ENCODE results near the gene MTOR. TPM values are rescaled to one million over a fixed set of nuclear protein-coding genes. Genes with fewer than 3 reads are reported as not detected.

Gene MTOR
- total RNA-seq, 1 donor from 2014 or later, result 53.0 TPM

DNA sequence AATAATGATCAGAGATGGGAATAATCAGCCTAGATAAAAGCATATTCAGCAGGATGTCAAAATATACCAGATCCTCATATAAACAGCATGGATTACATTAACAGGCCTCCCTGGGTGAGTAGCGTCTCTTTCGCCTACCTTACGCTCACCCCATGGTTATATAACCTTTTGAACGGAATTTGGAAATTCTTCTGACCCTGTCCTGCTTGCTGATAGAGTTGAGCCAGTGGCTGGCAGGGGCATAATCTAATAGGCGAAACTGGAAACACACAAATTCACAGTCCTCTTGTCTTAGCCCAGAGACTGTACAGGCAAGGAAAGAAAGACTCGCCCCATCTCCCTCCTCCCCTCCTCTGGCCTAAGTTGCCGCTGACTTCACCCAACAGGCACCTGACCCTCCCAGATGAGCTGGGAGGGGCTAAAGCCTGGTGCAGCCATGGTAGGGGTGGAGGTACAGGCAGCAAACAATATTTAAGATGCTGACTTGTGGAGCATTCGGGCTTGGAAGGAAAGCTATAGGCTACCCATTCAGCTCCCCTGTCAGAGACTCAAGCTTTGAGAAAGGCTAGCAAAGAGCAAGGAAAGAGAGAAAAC, 73.4 kb downstream of the MTOR start, which contains the start of gene ANGPTL7:
ANGPTL7 (plus strand) TSS at position 498 of the 594 bp plus-strand sequence. CDS start 225 bp downstream, outside the sequence.
- no peak for DNase-seq (ENCODE audit: extremely low spot score, unreplicated experiment)
- peaks cover 4% of the 10 kb centered on the region for H3K36me3 Mint-ChIP-seq
- H3K9me3 Mint-ChIP-seq, result no peaks in the 10 kb centered on the region
- no peak for TF ChIP-seq CTCF (conservative IDR thresholded peaks at IDR 0.05)
- no peak within 1 kb of the TSS for H3K27ac Mint-ChIP-seq
- no peak within 1 kb of the TSS for H3K4me3 Mint-ChIP-seq
- H3K27me3 Mint-ChIP-seq, result no peaks in the 10 kb centered on the region
- H3K4me1 Mint-ChIP-seq (ENCODE audit: unreplicated experiment), result no peaks in the 10 kb centered on the region

- Mint-ChIP-seq H3K4me3 (no peak overlapping the region), H3K27me3 (no peaks in the 10 kb centered on the region), H3K36me3 (peaks cover 4% of the 10 kb centered on the region), H3K4me1 (ENCODE audit: unreplicated experiment) (no peaks in the 10 kb centered on the region), H3K9me3 (no peaks in the 10 kb centered on the region), H3K27ac (no peak overlapping the region)
- no peak for DNase-seq (ENCODE audit: extremely low spot score, unreplicated experiment)
- TF ChIP-seq CTCF (conservative IDR thresholded peaks at IDR 0.05), result no peak
Observed at GRCh38 chr1:11188381-11188780, 74.0 kb downstream of the MTOR start.

DNA sequence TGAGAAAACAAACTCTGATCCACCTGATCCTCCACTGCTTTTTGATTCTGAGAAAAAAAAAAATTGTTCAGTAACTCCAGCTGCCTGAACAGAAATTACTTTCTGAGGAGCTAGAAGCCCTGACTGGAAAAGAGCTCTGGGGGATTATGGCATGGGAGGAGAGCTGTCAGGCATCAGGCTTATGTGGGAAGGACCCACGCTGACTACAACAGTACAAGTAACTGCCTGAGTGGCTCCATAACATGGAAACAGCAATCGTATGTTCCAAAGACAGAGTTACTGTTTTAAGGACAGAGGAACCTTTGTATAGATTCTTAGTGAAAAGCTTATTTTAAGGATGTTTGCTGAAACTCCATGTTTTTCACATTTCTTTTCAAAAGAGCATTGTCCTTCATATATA, 74.4 kb downstream of the MTOR start:
- H3K27me3 Mint-ChIP-seq, result no peaks in the 10 kb centered on the region
- DNase-seq (ENCODE audit: extremely low spot score, unreplicated experiment), result no peak
- TF ChIP-seq CTCF (conservative IDR thresholded peaks at IDR 0.05), result no peak
- H3K27ac Mint-ChIP-seq, result no peak overlapping the region
- no peak overlapping the region for H3K4me3 Mint-ChIP-seq
- H3K4me1 Mint-ChIP-seq (ENCODE audit: unreplicated experiment), result no peaks in the 10 kb centered on the region
- H3K36me3 Mint-ChIP-seq, result peaks cover 4% of the 10 kb centered on the region
- H3K9me3 Mint-ChIP-seq, result no peaks in the 10 kb centered on the region

DNA sequence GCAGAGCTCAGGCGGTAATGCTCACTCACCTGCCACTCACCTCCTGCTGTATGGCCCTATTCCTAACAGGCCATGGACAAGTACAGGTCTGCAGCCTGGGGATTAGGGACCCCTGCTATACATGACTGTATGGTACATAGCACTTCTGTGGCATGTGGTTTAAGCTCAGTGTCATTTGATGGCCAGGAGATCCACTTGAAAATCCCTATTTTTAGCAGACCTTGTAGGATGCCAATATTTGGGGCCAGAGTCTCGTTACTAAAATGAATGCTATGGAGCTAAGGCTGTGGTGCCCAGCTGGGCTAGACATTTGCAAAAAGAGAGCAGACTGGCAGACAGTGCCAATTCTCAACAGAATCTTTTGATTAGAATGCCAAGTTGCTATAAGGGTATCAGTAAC, 74.9 kb downstream of the MTOR start:
- H3K27ac Mint-ChIP-seq, result no peak overlapping the region
- no peak for TF ChIP-seq CTCF (conservative IDR thresholded peaks at IDR 0.05)
- peaks cover 7% of the 10 kb centered on the region for H3K36me3 Mint-ChIP-seq
- no peak for DNase-seq (ENCODE audit: extremely low spot score, unreplicated experiment)
- no peaks in the 10 kb centered on the region for H3K9me3 Mint-ChIP-seq
- no peaks in the 10 kb centered on the region for H3K27me3 Mint-ChIP-seq
- H3K4me1 Mint-ChIP-seq (ENCODE audit: unreplicated experiment), result no peaks in the 10 kb centered on the region
- no peak overlapping the region for H3K4me3 Mint-ChIP-seq

- H3K27ac Mint-ChIP-seq, result no peak overlapping the region
- no peak for TF ChIP-seq CTCF (conservative IDR thresholded peaks at IDR 0.05)
Observed at GRCh38 chr1:11187000-11187399, 75.4 kb downstream of the MTOR start.

More at GRCh38 chr1:11187000-11187399, 75.4 kb downstream of the MTOR start:
- DNase-seq (ENCODE audit: extremely low spot score, unreplicated experiment), result no peak
- Mint-ChIP-seq H3K27me3 (no peaks in the 10 kb centered on the region), H3K4me3 (no peak overlapping the region), H3K36me3 (peaks cover 10% of the 10 kb centered on the region), H3K9me3 (no peaks in the 10 kb centered on the region), H3K4me1 (ENCODE audit: unreplicated experiment) (no peaks in the 10 kb centered on the region)

All from type B pancreatic cell (in vitro differentiated cells).